PC-3 (cell line): Measurements from ENCODE around the gene HOXC4. TPM values are rescaled to one million over a fixed set of nuclear protein-coding genes. Genes with fewer than 3 reads are reported as not detected.

Experiments
- ATAC-seq: fragments of 200-7000 bp; cut with Tn5 transposase; 2 replicates; pipeline ENCODE4 v1.9.1; 2020; ENCODE audit warnings: mild to moderate bottlenecking, moderate library complexity
- BruUV-seq: library from RNA; stranded (reverse); fragments of 400-500 nt; replicated peaks from 2 replicates; lab custom pipeline; 2021; lab: Mats Ljungman, UMichigan
- CTCF ChIA-PET: fragments of 300-600 bp; sonication (Branson Sonifier 250); formaldehyde crosslinking; loops from one replicate; lab custom pipeline; 2022; ENCODE audit warnings: antibody characterized with exemption; lab: Charles Lee
- POLR2A ChIA-PET: fragments of 300-600 bp; sonication (Branson Sonifier 250); formaldehyde crosslinking; loops from one replicate; lab custom pipeline; 2022; ENCODE audit warnings: antibody characterized with exemption; ENCODE audit not compliant: unreplicated experiment; lab: Charles Lee
- DNase-seq: peaks from one replicate; pipeline ENCODE4 v3.0.0-alpha.2; 2015
- H2AFZ ChIP-seq: fragments of 300-600 bp; sonication (generic); 2 replicates; pipeline ENCODE4 v1.6.0; 2016; ENCODE audit warnings: antibody characterized with exemption, low read length
- H3F3A ChIP-seq: fragments of 300-600 bp; sonication (generic); one replicate; pipeline ENCODE4 v1.6.0; 2017; ENCODE audit warnings: antibody characterized with exemption, low read length, control low read depth, mild to moderate bottlenecking; ENCODE audit not compliant: unreplicated experiment
- H3K27ac ChIP-seq: fragments of 300-600 bp; sonication (generic); 2 replicates; pipeline ENCODE4 v1.5.1; 2016; ENCODE audit warnings: mild to moderate bottlenecking, low read length
- H3K27me3 ChIP-seq: fragments of 300-600 bp; sonication (generic); 2 replicates; pipeline ENCODE4 v1.6.1; 2016; ENCODE audit warnings: low read length, mixed read lengths
- H3K36me3 ChIP-seq: fragments of 300-600 bp; sonication (generic); 2 replicates; pipeline ENCODE4 v1.6.1; 2016; ENCODE audit warnings: low read depth, mixed run types, low read length, mixed read lengths
- H3K4me1 ChIP-seq: fragments of 300-600 bp; sonication (generic); 2 replicates; pipeline ENCODE4 v1.5.1; 2016; ENCODE audit warnings: low read length; ENCODE audit not compliant: insufficient read depth
- H3K4me2 ChIP-seq: fragments of 300-600 bp; sonication (generic); 2 replicates; pipeline ENCODE4 v1.6.0; 2016; ENCODE audit warnings: low read length
- H3K4me3 ChIP-seq: fragments of 300-600 bp; sonication (generic); 2 replicates; pipeline ENCODE4 v1.5.1; 2016; ENCODE audit warnings: mild to moderate bottlenecking, low read length, mixed read lengths
- H3K79me2 ChIP-seq: fragments of 300-600 bp; sonication (generic); 2 replicates; pipeline ENCODE4 v1.6.1; 2017; ENCODE audit warnings: low read length, mixed read lengths
- H3K9ac ChIP-seq: fragments of 300-600 bp; sonication (generic); 2 replicates; pipeline ENCODE4 v1.6.0; 2016; ENCODE audit warnings: mild to moderate bottlenecking, low read length
- H3K9me2 ChIP-seq: fragments of 300-600 bp; sonication (generic); replicated peaks from 2 replicates; pipeline ENCODE4 v1.6.1; 2016; ENCODE audit warnings: mixed run types, low read length, mixed read lengths
- H3K9me3 ChIP-seq: fragments of 300-600 bp; sonication (generic); 2 replicates; pipeline ENCODE4 v1.6.1; 2016; ENCODE audit warnings: low read length, mixed read lengths
- H4K20me1 ChIP-seq: fragments of 300-600 bp; sonication (generic); 2 replicates; pipeline ENCODE4 v1.6.1; 2016; ENCODE audit warnings: low read length, mixed read lengths
- CTCF ChIP-seq: fragments of 300-600 bp; sonication (generic); conservative IDR thresholded peaks from 2 replicates; pipeline ENCODE4 v1.5.1; 2017; ENCODE audit warnings: antibody characterized with exemption, low read depth, mild to moderate bottlenecking, low read length
- EZH2 ChIP-seq: fragments of 300-600 bp; sonication (generic); IDR thresholded peaks from one replicate; pipeline ENCODE4 v1.6.1; 2017; ENCODE audit warnings: antibody characterized with exemption, mild to moderate bottlenecking, low read length; ENCODE audit not compliant: unreplicated experiment
- EZH2phosphoT487 ChIP-seq: fragments of 300-600 bp; sonication (generic); IDR thresholded peaks from 2 replicates; pipeline ENCODE4 v1.6.1; 2018; ENCODE audit warnings: mild to moderate bottlenecking, antibody characterized with exemption, low read length, borderline replicate concordance
- intact Hi-C: fragments of 100-400 bp; cut with micrococcal nuclease; formaldehyde crosslinking; loops from 2 replicates; pipeline ENCODE4 v1.9.0; 2023
- total RNA-seq: library from RNA; depleted of rRNA; stranded (reverse); fragments of >200 nt; gene quantifications from 2 replicates; pipeline ENCODE4 v1.2.3, GENCODE V29; 2014

The HOXC4 gene
- total RNA-seq, 1 experiment from 2014 or later = 1.8 TPM

GRCh38 chr12:54033106-54033979, 20.3 kb upstream of the HOXC4 start:
- H3K9ac ChIP-seq = peak overlapping the region; percentile 36
- no peak overlapping the region for H3K27ac ChIP-seq

GRCh38 chr12:54033980-54034784, 19.5 kb upstream of the HOXC4 start:
- Histone ChIP-seq H3F3A (no peaks in the 10 kb centered on the region), H3K4me3 (peak overlapping the region; percentile 70), H3K79me2 (no peaks in the 10 kb centered on the region), H4K20me1 (no peaks in the 10 kb centered on the region), H3K4me1 (peaks cover 11% of the 10 kb centered on the region), H3K4me2 (peak overlapping the region; percentile 85), H2AFZ (peak overlapping the region; percentile 81), H3K27ac (no peak overlapping the region), H3K9me3 (no peaks in the 10 kb centered on the region), H3K9me2 (no peaks in the 10 kb centered on the region), H3K9ac (no peak overlapping the region), H3K36me3 (no peaks in the 10 kb centered on the region), H3K27me3 (no peaks in the 10 kb centered on the region)
- ATAC-seq (peak; percentile 25), DNase-seq (no peak)
- TF ChIP-seq CTCF (no peak), EZH2 (no peak), EZH2phosphoT487 (no peak)
- ChIA-PET CTCF (no interaction called here), POLR2A (no interaction called here)
- intact Hi-C loops = loop anchor here (2.0 kb wide), 1 partner anchor 101 kb away; no protein-coding TSS in a partner anchor
- no TSS peak for BruUV-seq

More at GRCh38 chr12:54033106-54033979, 20.3 kb upstream of the HOXC4 start:
- ATAC-seq = peak; percentile 48
- peak overlapping the region; percentile 70 for H3K4me3 ChIP-seq
- peaks cover 18% of the 10 kb centered on the region for H3K4me1 ChIP-seq
- CTCF ChIA-PET = interaction anchor here (0.6 to 2.3 kb wide), 12 partner anchors 16 to 183 kb away, joined by 3 to 36 read pairs (median 5); partner anchors contain the start of genes HOXC10 and HOXC8
- POLR2A ChIA-PET = no interaction called here
- H3K9me3 ChIP-seq = no peaks in the 10 kb centered on the region
- no peaks in the 10 kb centered on the region for H3F3A ChIP-seq
- peak overlapping the region; percentile 81 for H2AFZ ChIP-seq
- H4K20me1 ChIP-seq = no peaks in the 10 kb centered on the region
- no peaks in the 10 kb centered on the region for H3K27me3 ChIP-seq
- no peaks in the 10 kb centered on the region for H3K36me3 ChIP-seq
- H3K9me2 ChIP-seq = no peaks in the 10 kb centered on the region
- peak; percentile 64 for DNase-seq
- H3K4me2 ChIP-seq = peak overlapping the region; percentile 85
- no TSS peak for BruUV-seq
- intact Hi-C loops = loop anchor here (2.0 kb wide), 1 partner anchor 101 kb away; no protein-coding TSS in a partner anchor
- H3K79me2 ChIP-seq = peaks cover 8% of the 10 kb centered on the region
- TF ChIP-seq EZH2 (no peak), EZH2phosphoT487 (peak; percentile 59; the same call in 1 of the 2 replicates), CTCF (no peak)
